Neural cell (in vitro differentiated cells): Measurements from ENCODE around the gene ABCG5. TPM values are rescaled to one million over a fixed set of nuclear protein-coding genes. Genes with fewer than 3 reads are reported as not detected.

ENCODE experiments used
- H2AFZ ChIP-seq: fragments of 200-600, 300-800 bp; sonication (generic), shearing (Covaris generic); 2 replicates; pipeline ENCODE4 v1.6.0; 2014; ENCODE audit warnings: low read depth, mild to moderate bottlenecking, antibody characterized with exemption, low read length, moderate library complexity
- H3F3A ChIP-seq: fragments of 200-600 bp; shearing (Covaris generic); 2 replicates; pipeline ENCODE4 v1.6.1; 2016; ENCODE audit warnings: mild to moderate bottlenecking, moderate library complexity, mixed read lengths, antibody characterized with exemption, low read length; ENCODE audit not compliant: insufficient read depth, poor library complexity, severe bottlenecking
- H3K27ac ChIP-seq: fragments of 200-600, 300-800 bp; sonication (generic), shearing (Covaris generic); 2 replicates; pipeline ENCODE4 v1.5.1; 2014; ENCODE audit warnings: mild to moderate bottlenecking, low read length, moderate library complexity
- H3K27me3 ChIP-seq: fragments of 300-800, 200-600 bp; sonication (generic), shearing (Covaris generic); 2 replicates; pipeline ENCODE4 v1.6.0; 2014; ENCODE audit warnings: mild to moderate bottlenecking, low read depth, low read length, moderate library complexity; ENCODE audit not compliant: insufficient read depth
- H3K36me3 ChIP-seq: fragments of 300-800, 200-600 bp; sonication (generic), shearing (Covaris generic); 2 replicates; pipeline ENCODE4 v1.5.1; 2014; ENCODE audit warnings: mild to moderate bottlenecking, antibody characterized with exemption, low read length, moderate library complexity; ENCODE audit not compliant: insufficient read depth
- H3K4me2 ChIP-seq: fragments of 300-800, 200-600 bp; sonication (generic), shearing (Covaris generic); 2 replicates; pipeline ENCODE4 v1.6.0; 2014; ENCODE audit warnings: mild to moderate bottlenecking, low read length
- H3K4me3 ChIP-seq: fragments of 300-800, 200-600 bp; sonication (generic), shearing (Covaris generic); 2 replicates; pipeline ENCODE4 v1.5.1; 2014; ENCODE audit warnings: mild to moderate bottlenecking, low read length, moderate library complexity
- H3K79me2 ChIP-seq: fragments of 200-600 bp; shearing (Covaris generic); replicated peaks from 2 replicates; pipeline ENCODE4 v1.6.0; 2014; ENCODE audit warnings: mild to moderate bottlenecking, low read length, moderate library complexity; ENCODE audit not compliant: insufficient read depth
- H3K9ac ChIP-seq: fragments of 300-800, 200-600 bp; sonication (generic), shearing (Covaris generic); 2 replicates; pipeline ENCODE4 v1.6.1; 2016; ENCODE audit warnings: mild to moderate bottlenecking, low read length, mixed read lengths
- H3K9me2 ChIP-seq: fragments of 200-600 bp; shearing (Covaris generic); 2 replicates; pipeline ENCODE4 v1.6.1; 2016; ENCODE audit warnings: mild to moderate bottlenecking, low read length, mixed read lengths; ENCODE audit not compliant: insufficient read depth
- H3K9me3 ChIP-seq: fragments of 200-600, 300-800 bp; sonication (generic), shearing (Covaris generic); 2 replicates; pipeline ENCODE4 v1.6.1; 2016; ENCODE audit warnings: mild to moderate bottlenecking, mixed run types, low read length, moderate library complexity, mixed read lengths
- H4K20me1 ChIP-seq: fragments of 200-600 bp; shearing (Covaris generic); 2 replicates; pipeline ENCODE4 v1.6.1; 2016; ENCODE audit warnings: mild to moderate bottlenecking, mixed run types; ENCODE audit not compliant: insufficient read depth
- CTCF ChIP-seq: fragments of 450-650 bp; IDR thresholded peaks from 2 replicates; pipeline ENCODE4 v1.5.1; 2014; ENCODE audit warnings: antibody characterized with exemption, mild to moderate bottlenecking, moderate library complexity; ENCODE audit not compliant: poor library complexity, severe bottlenecking
- EP300 ChIP-seq: fragments of 450-650 bp; conservative IDR thresholded peaks from 2 replicates; pipeline ENCODE4 v1.6.1; 2014; ENCODE audit warnings: antibody characterized with exemption, mild to moderate bottlenecking, moderate library complexity; ENCODE audit not compliant: poor library complexity, severe bottlenecking
- EZH2 ChIP-seq: fragments of 200-600, 300-800 bp; shearing (Covaris generic), sonication (generic); IDR thresholded peaks from 2 replicates; pipeline ENCODE4 v1.6.1; 2014; ENCODE audit warnings: antibody characterized with exemption, low read length, borderline replicate concordance, mild to moderate bottlenecking; ENCODE audit not compliant: insufficient read depth, poor library complexity, severe bottlenecking
- MXI1 ChIP-seq: fragments of 450-650 bp; conservative IDR thresholded peaks from 2 replicates; pipeline ENCODE4 v1.6.1; 2014; ENCODE audit warnings: antibody characterized with exemption, mild to moderate bottlenecking; ENCODE audit not compliant: poor library complexity, severe bottlenecking
- POLR2AphosphoS5 ChIP-seq: IDR thresholded peaks from 2 replicates; pipeline ENCODE4 v1.6.1; 2012
- RAD21 ChIP-seq: fragments of 450-650 bp; conservative IDR thresholded peaks from 2 replicates; pipeline ENCODE4 v1.6.1; 2014; ENCODE audit warnings: antibody characterized with exemption, mild to moderate bottlenecking, moderate library complexity
- SMC3 ChIP-seq: fragments of 450-650 bp; conservative IDR thresholded peaks from 2 replicates; pipeline ENCODE4 v1.6.1; 2014; ENCODE audit warnings: antibody characterized with exemption, mild to moderate bottlenecking, moderate library complexity; ENCODE audit not compliant: poor library complexity
- TAF1 ChIP-seq: IDR thresholded peaks from 2 replicates; pipeline ENCODE4 v1.6.1; 2012; ENCODE audit warnings: low read depth
- polyA plus RNA-seq: library from polyadenylated mRNA; depleted of rRNA; stranded (reverse); fragments of >200 nt; gene quantifications from 2 replicates; pipeline ENCODE4 v1.2.3, GENCODE V29; 2014
- TF ChIP-seq, protein P1 (sequence below): IDR thresholded peaks from 2 replicates; pipeline ENCODE4 v1.6.1; 2012; ENCODE audit warnings: borderline replicate concordance

The ABCG5 gene
- polyA plus RNA-seq, 1 donor from 2014 or later: not detected

DNA sequence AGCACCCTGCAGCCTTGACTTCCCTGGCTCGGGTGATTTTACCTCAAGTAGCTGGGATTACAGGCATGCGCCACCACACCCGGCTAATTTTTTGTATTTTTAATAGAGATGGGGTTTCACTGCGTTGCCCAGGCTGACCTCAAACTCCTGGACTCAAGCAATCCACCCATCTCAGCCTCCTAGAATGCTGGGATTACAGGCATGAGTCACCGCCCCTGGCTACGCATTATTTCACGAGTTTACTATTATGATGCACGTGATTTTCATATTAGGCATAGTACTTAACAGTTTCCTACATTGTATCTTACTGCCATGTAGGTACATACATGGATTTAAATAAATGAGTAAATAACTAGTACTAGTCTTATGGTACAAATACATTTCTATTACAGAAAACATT lies 60.4 kb downstream of the ABCG5 start:
- Histone ChIP-seq H3K27me3 (no peaks in the 10 kb centered on the region), H3K79me2 (peaks cover 5% of the 10 kb centered on the region), H3F3A (no peaks in the 10 kb centered on the region), H3K4me2 (no peak overlapping the region), H3K9ac (no peak overlapping the region), H3K4me3 (no peak overlapping the region), H3K9me3 (no peaks in the 10 kb centered on the region), H3K36me3 (no peaks in the 10 kb centered on the region), H3K9me2 (no peaks in the 10 kb centered on the region), H4K20me1 (no peaks in the 10 kb centered on the region), H3K27ac (no peak overlapping the region), H2AFZ (no peak overlapping the region)
- TF ChIP-seq EP300 (no peak), EZH2 (no peak), RAD21 (no peak)

DNA sequence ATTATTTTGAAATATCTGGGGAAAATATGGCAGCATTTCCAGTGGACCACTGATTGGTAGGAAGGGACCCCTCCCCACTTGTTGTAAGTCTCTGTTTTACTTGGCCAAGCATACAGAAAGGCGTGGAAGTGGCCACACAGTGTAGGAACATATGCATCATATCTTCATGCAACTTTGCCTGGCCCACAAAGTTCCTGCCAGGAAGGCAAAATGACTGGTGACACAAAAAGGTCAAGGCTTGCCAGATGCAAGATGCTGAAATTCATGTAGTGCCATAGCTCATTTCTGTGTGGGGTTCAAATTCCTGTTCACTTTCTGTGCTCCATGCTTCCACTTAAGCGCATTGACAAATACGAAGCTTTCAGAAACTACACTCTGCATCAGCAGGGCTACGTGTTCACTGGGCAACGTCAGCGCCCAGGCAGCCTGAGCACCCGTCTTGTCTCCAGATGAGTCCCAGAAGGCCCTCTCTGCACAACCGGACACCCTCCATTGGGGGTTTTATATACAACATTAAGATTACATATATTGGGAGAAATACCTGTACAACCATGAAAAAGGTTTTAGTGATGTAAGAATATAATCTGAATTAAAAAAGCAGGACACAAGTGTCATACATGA lies 61.2 kb downstream of the ABCG5 start:
- Histone ChIP-seq H3K9ac (no peak overlapping the region), H2AFZ (no peak overlapping the region), H3K4me3 (no peak overlapping the region), H3F3A (no peaks in the 10 kb centered on the region), H3K36me3 (no peaks in the 10 kb centered on the region), H3K79me2 (peaks cover 5% of the 10 kb centered on the region), H4K20me1 (no peaks in the 10 kb centered on the region), H3K9me2 (no peaks in the 10 kb centered on the region), H3K4me2 (no peak overlapping the region), H3K27me3 (no peaks in the 10 kb centered on the region), H3K27ac (no peak overlapping the region), H3K9me3 (no peaks in the 10 kb centered on the region)
- TF ChIP-seq POLR2AphosphoS5 (no peak), RAD21 (no peak), EP300 (no peak), SMC3 (no peak), EZH2 (no peak), TAF1 (no peak), CTCF (no peak)
- TF ChIP-seq, protein P1, sequence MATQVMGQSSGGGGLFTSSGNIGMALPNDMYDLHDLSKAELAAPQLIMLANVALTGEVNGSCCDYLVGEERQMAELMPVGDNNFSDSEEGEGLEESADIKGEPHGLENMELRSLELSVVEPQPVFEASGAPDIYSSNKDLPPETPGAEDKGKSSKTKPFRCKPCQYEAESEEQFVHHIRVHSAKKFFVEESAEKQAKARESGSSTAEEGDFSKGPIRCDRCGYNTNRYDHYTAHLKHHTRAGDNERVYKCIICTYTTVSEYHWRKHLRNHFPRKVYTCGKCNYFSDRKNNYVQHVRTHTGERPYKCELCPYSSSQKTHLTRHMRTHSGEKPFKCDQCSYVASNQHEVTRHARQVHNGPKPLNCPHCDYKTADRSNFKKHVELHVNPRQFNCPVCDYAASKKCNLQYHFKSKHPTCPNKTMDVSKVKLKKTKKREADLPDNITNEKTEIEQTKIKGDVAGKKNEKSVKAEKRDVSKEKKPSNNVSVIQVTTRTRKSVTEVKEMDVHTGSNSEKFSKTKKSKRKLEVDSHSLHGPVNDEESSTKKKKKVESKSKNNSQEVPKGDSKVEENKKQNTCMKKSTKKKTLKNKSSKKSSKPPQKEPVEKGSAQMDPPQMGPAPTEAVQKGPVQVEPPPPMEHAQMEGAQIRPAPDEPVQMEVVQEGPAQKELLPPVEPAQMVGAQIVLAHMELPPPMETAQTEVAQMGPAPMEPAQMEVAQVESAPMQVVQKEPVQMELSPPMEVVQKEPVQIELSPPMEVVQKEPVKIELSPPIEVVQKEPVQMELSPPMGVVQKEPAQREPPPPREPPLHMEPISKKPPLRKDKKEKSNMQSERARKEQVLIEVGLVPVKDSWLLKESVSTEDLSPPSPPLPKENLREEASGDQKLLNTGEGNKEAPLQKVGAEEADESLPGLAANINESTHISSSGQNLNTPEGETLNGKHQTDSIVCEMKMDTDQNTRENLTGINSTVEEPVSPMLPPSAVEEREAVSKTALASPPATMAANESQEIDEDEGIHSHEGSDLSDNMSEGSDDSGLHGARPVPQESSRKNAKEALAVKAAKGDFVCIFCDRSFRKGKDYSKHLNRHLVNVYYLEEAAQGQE: no peak

GRCh38 chr2:43776324-43776723 lies 62.3 kb downstream of the ABCG5 start:
- Histone ChIP-seq H3K36me3 (no peaks in the 10 kb centered on the region), H3K4me2 (no peak overlapping the region), H3K27me3 (no peaks in the 10 kb centered on the region), H3F3A (no peaks in the 10 kb centered on the region), H3K79me2 (peaks cover 5% of the 10 kb centered on the region), H3K9me3 (no peaks in the 10 kb centered on the region), H3K4me3 (no peak overlapping the region), H2AFZ (no peak overlapping the region), H4K20me1 (no peaks in the 10 kb centered on the region), H3K9ac (no peak overlapping the region), H3K27ac (no peak overlapping the region), H3K9me2 (no peaks in the 10 kb centered on the region)
- TF ChIP-seq SMC3 (no peak), TAF1 (no peak), RAD21 (no peak), CTCF (no peak), POLR2AphosphoS5 (no peak), EP300 (no peak), EZH2 (no peak), MXI1 (no peak)
- TF ChIP-seq, protein P1: no peak
